ENCODE measurements around the gene FBRSL1.
"Not testable (repeated sequence)": the region's sequence is repeated elsewhere in the genome, so short reads cannot be mapped to it uniquely, and the experiment has no call there.

GRCh38 chr12:132532711-132533583 is 43.0 kb downstream of the FBRSL1 start:
- TF ChIP-seq, protein P1, sequence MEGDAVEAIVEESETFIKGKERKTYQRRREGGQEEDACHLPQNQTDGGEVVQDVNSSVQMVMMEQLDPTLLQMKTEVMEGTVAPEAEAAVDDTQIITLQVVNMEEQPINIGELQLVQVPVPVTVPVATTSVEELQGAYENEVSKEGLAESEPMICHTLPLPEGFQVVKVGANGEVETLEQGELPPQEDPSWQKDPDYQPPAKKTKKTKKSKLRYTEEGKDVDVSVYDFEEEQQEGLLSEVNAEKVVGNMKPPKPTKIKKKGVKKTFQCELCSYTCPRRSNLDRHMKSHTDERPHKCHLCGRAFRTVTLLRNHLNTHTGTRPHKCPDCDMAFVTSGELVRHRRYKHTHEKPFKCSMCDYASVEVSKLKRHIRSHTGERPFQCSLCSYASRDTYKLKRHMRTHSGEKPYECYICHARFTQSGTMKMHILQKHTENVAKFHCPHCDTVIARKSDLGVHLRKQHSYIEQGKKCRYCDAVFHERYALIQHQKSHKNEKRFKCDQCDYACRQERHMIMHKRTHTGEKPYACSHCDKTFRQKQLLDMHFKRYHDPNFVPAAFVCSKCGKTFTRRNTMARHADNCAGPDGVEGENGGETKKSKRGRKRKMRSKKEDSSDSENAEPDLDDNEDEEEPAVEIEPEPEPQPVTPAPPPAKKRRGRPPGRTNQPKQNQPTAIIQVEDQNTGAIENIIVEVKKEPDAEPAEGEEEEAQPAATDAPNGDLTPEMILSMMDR (IDR thresholded peaks at IDR 0.05), result not testable (repeated sequence)
- TF ChIP-seq POLR2A (IDR thresholded peaks at IDR 0.05), result not testable (repeated sequence)
